SK-N-SH (cell line): ENCODE measurements around the gene ATPAF2. TPM values are rescaled to one million over a fixed set of nuclear protein-coding genes. Genes with fewer than 3 reads are reported as not detected.
A peak's percentile ranks its signal among the peaks of the same experiment; 100 is the strongest.

Experiments
- CTCF ChIA-PET: fragments of 300-600, 350-600 bp; formaldehyde crosslinking; extraction: SDS; loops from one replicate; lab custom pipeline; 2021; lab: Yijun Ruan, JAX
- POLR2A ChIA-PET: fragments of 350-600 bp; sonication (Branson Sonifier 250); formaldehyde crosslinking; extraction: SDS; loops from one replicate; lab custom pipeline; 2020; ENCODE audit warnings: antibody characterized with exemption, inconsistent platforms; lab: Yijun Ruan, JAX
- DNase-seq: peaks from one replicate; pipeline ENCODE4 v3.0.0; 2012
- H2AFZ ChIP-seq: fragments of 200-600 bp; sonication (generic); 2 replicates; pipeline ENCODE4 v1.8.1; 2016; ENCODE audit warnings: antibody characterized with exemption, mild to moderate bottlenecking, low read depth
- H3F3A ChIP-seq: fragments of 200-600 bp; sonication (generic); replicated peaks from 2 replicates; pipeline ENCODE3; 2016; ENCODE audit warnings: antibody characterized with exemption, mild to moderate bottlenecking; ENCODE audit not compliant: insufficient read depth
- H3K27ac ChIP-seq, 2 experiments: fragments of 200-500 bp in 1 of 2; fragments of 200-600 bp in 1 of 2; sonication (Bioruptor generic) in 1 of 2; sonication (generic), shearing (Covaris generic) in 1 of 2; 2 replicates each; pipeline versions ENCODE4 v1.5.1 to v1.6.1; 2014 to 2016; ENCODE audit warnings: low read depth in 2 of 2, inconsistent platforms in 1 of 2, low read length in 1 of 2, mild to moderate bottlenecking in 1 of 2, mixed read lengths in 1 of 2
- H3K27me3 ChIP-seq: fragments of 200-600 bp; sonication (generic), shearing (Covaris generic); 2 replicates; pipeline ENCODE4 v1.6.1; 2016; ENCODE audit warnings: mixed run types; ENCODE audit not compliant: insufficient read depth
- H3K36me3 ChIP-seq, 2 experiments: fragments of 200-500 bp in 1 of 2; fragments of 200-600 bp in 1 of 2; sonication (Bioruptor generic) in 1 of 2; sonication (generic) in 1 of 2; replicated peaks in 1 of 2; 2 replicates each; pipeline versions ENCODE3 to v1.5.1; 2014 to 2016; ENCODE audit warnings: low read length in 1 of 2, mild to moderate bottlenecking in 1 of 2; ENCODE audit not compliant: insufficient read depth in 2 of 2, control insufficient read depth in 1 of 2
- H3K4me1 ChIP-seq, 2 experiments: fragments of 200-500 bp in 1 of 2; fragments of 200-600 bp in 1 of 2; sonication (Bioruptor generic) in 1 of 2; sonication (generic), shearing (Covaris generic) in 1 of 2; 2 replicates each; pipeline versions ENCODE4 v1.5.1 to v1.6.1; 2014 to 2016; ENCODE audit warnings: low read depth in 1 of 2, low read length in 1 of 2, mixed run types in 1 of 2; ENCODE audit not compliant: insufficient read depth in 2 of 2, control insufficient read depth in 1 of 2
- H3K4me2 ChIP-seq: fragments of 200-600 bp; sonication (generic), shearing (Covaris generic); 2 replicates; pipeline ENCODE4 v1.6.1; 2017; ENCODE audit warnings: mixed run types
- H3K4me3 ChIP-seq, 2 experiments: fragments of 200-500 bp in 1 of 2; fragments of 200-600 bp in 1 of 2; sonication (Bioruptor generic) in 1 of 2; sonication (generic), shearing (Covaris generic) in 1 of 2; 2 replicates each; pipeline versions ENCODE4 v1.5.1 to v1.8.1; 2014 to 2016; ENCODE audit warnings: low read depth in 2 of 2, inconsistent platforms in 1 of 2, low read length in 1 of 2, mild to moderate bottlenecking in 1 of 2, mixed read lengths in 1 of 2, moderate library complexity in 1 of 2
- H3K79me2 ChIP-seq: fragments of 200-600 bp; sonication (generic); 2 replicates; pipeline ENCODE4 v1.8.1; 2017; ENCODE audit warnings: mild to moderate bottlenecking; ENCODE audit not compliant: insufficient read depth
- H3K9ac ChIP-seq: fragments of 200-600 bp; sonication (generic); 2 replicates; pipeline ENCODE4 v1.6.1; 2017; ENCODE audit warnings: mixed run types
- H3K9me2 ChIP-seq: fragments of 200-600 bp; sonication (generic); 2 replicates; pipeline ENCODE4 v1.6.1; 2017; ENCODE audit warnings: mixed run types
- H3K9me3 ChIP-seq: fragments of 200-600 bp; sonication (generic); 2 replicates; pipeline ENCODE4 v1.6.1; 2017; ENCODE audit warnings: mixed run types, mild to moderate bottlenecking, moderate library complexity
- H4K20me1 ChIP-seq: fragments of 200-600 bp; sonication (generic); 2 replicates; pipeline ENCODE4 v1.6.1; 2017; ENCODE audit warnings: mild to moderate bottlenecking, mixed run types; ENCODE audit not compliant: insufficient read depth
- CTCF ChIP-seq: fragments of 200-600 bp; sonication (generic); IDR thresholded peaks from 2 replicates; pipeline ENCODE4 v1.6.1; 2017; ENCODE audit warnings: antibody characterized with exemption, mild to moderate bottlenecking, moderate library complexity
- ELF1 ChIP-seq: IDR thresholded peaks from 2 replicates; pipeline ENCODE4 v1.4.0; 2012
- EP300 ChIP-seq, 2 experiments: IDR thresholded peaks; 2 replicates each; pipeline versions ENCODE4 v1.4.0 to v1.6.1; 2012; ENCODE audit warnings: borderline replicate concordance in 1 of 2, low read depth in 1 of 2, low read length in 1 of 2
- EZH2phosphoT487 ChIP-seq: fragments of 200-600 bp; sonication (generic); IDR thresholded peaks from 2 replicates; pipeline ENCODE4 v1.6.1; 2017; ENCODE audit warnings: low read depth, mixed run types, mild to moderate bottlenecking, antibody characterized with exemption, moderate library complexity, borderline replicate concordance
- FOSL2 ChIP-seq: IDR thresholded peaks from 2 replicates; pipeline ENCODE4 v1.4.0; 2012; ENCODE audit warnings: low read depth, mild to moderate bottlenecking, moderate library complexity, borderline replicate concordance
- FOXJ3 ChIP-seq: sonication (generic); formaldehyde crosslinking; IDR thresholded peaks from 2 replicates; pipeline ENCODE4 v1.5.1; 2020; ENCODE audit warnings: mild to moderate bottlenecking, missing genetic modification reagents
- FOXM1 ChIP-seq: IDR thresholded peaks from 2 replicates; pipeline ENCODE4 v1.4.0; 2012; ENCODE audit warnings: low read depth, mild to moderate bottlenecking
- GABPA ChIP-seq: IDR thresholded peaks from 2 replicates; pipeline ENCODE4 v1.4.0; 2012; ENCODE audit warnings: low read depth, mild to moderate bottlenecking
- GATA2 ChIP-seq: sonication (generic); formaldehyde crosslinking; IDR thresholded peaks from 2 replicates; pipeline ENCODE4 v1.5.0; 2020; ENCODE audit warnings: mild to moderate bottlenecking, missing genetic modification reagents
- JUND ChIP-seq: IDR thresholded peaks from 2 replicates; pipeline ENCODE4 v1.4.0; 2012
- MEF2A ChIP-seq: IDR thresholded peaks from 2 replicates; pipeline ENCODE4 v1.4.0; 2012; ENCODE audit warnings: low read depth, borderline replicate concordance
- MXI1 ChIP-seq: IDR thresholded peaks from 2 replicates; pipeline ENCODE4 v1.6.1; 2012; ENCODE audit warnings: mild to moderate bottlenecking, low read depth, low read length, improper control_type of control experiment
- NFIC ChIP-seq: IDR thresholded peaks from 2 replicates; pipeline ENCODE4 v1.4.0; 2012; ENCODE audit warnings: borderline replicate concordance
- NRF1 ChIP-seq: IDR thresholded peaks from 2 replicates; pipeline ENCODE4 v1.6.1; 2012; ENCODE audit warnings: low read depth, mild to moderate bottlenecking, low read length
- POLR2AphosphoS5 ChIP-seq: IDR thresholded peaks from 2 replicates; pipeline ENCODE4 v1.6.1; 2012; ENCODE audit warnings: low read depth, low read length
- RAD21 ChIP-seq: IDR thresholded peaks from 2 replicates; pipeline ENCODE4 v1.6.1; 2012; ENCODE audit warnings: mild to moderate bottlenecking, low read length
- RCOR1 ChIP-seq: fragments of 150-350 bp; IDR thresholded peaks from 2 replicates; pipeline ENCODE4 v1.6.1; 2017; ENCODE audit warnings: antibody characterized with exemption, low read length
- RFX5 ChIP-seq: IDR thresholded peaks from 2 replicates; pipeline ENCODE4 v1.6.1; 2012; ENCODE audit warnings: mild to moderate bottlenecking, improper control_type of control experiment, low read length
- TEAD4 ChIP-seq: IDR thresholded peaks from 2 replicates; pipeline ENCODE4 v1.4.0; 2012; ENCODE audit warnings: mild to moderate bottlenecking, borderline replicate concordance; ENCODE audit not compliant: insufficient read depth
- USF1 ChIP-seq: IDR thresholded peaks from 2 replicates; pipeline ENCODE4 v1.4.0; 2012; ENCODE audit warnings: low read depth, borderline replicate concordance
- USF2 ChIP-seq: fragments of 150-350 bp; IDR thresholded peaks from 2 replicates; pipeline ENCODE4 v1.6.1; 2017; ENCODE audit warnings: antibody characterized with exemption, low read length, low read depth, borderline replicate concordance
- YY1 ChIP-seq: IDR thresholded peaks from 2 replicates; pipeline ENCODE4 v1.4.0; 2012; ENCODE audit warnings: low read depth, mild to moderate bottlenecking
- WGBS: methylation state at CpG from one replicate; pipeline ENCODE4 v1.1.6; 2017; ENCODE audit warnings: low lambda C conversion rate; 5-methylcytosine and 5-hydroxymethylcytosine counted together
- polyA plus RNA-seq, 3 experiments: library from polyadenylated mRNA; depleted of rRNA; stranded (reverse); fragments of >200 nt; gene quantifications; 2 replicates each; pipeline ENCODE4 v1.2.3, GENCODE V29; 2012
- TF ChIP-seq, protein P1 (sequence below): IDR thresholded peaks from 2 replicates; pipeline ENCODE4 v1.6.1; 2012; ENCODE audit warnings: mild to moderate bottlenecking, low read depth, low read length, moderate library complexity
- TF ChIP-seq, protein P2 (sequence below): fragments of 150-350 bp; IDR thresholded peaks from 2 replicates; pipeline ENCODE4 v1.6.1; 2016; ENCODE audit warnings: mild to moderate bottlenecking, low read depth, low read length

Gene ATPAF2
- polyA plus RNA-seq, 1 of the 3 experiments (the other 2 are of a cell fraction), result 20.8 TPM

DNA sequence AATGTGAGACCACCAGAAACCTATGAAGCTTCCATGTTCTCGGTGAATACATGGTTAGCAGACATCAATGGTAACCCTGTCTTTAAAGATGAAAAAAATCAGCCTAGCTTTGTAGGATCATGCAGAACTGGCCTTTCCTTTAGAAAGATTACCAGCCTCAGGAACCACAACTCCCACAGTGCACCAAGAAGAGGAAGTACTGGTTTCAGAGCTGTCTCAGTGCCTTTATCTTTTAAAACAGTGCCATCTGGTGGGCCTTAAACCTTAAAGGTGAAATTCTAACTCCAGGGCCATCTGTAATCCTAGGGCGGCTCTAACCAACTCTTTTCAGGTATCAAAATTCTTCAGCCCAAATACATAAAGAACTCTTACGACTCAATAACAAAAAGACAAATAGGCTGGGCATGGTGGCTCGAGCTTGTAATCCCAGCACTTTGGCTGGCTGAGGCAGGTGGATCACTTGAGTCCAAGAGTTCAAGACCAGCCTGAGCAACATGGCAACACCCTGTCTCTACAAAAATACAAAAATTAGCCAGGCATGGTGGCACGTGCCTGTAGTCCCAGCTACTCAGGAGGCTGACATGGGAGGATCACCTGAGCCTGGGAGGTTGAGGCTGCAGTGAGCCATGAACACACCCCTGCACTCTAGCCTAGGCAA is 5.4 kb downstream of the ATPAF2 start:
- Histone ChIP-seq H3F3A (peaks cover 7% of the 10 kb centered on the region), H3K9me2 (no peaks in the 10 kb centered on the region), H3K27ac (no peak overlapping the region; a peak in 1 of 4 replicates), H3K4me3 (no peak overlapping the region; a peak in 1 of 4 replicates), H3K4me1 (peaks cover 0 to 14% of the 10 kb centered on the region in 2 experiments; a peak in 2 of 4 replicates), H3K4me2 (no peak overlapping the region), H3K79me2 (peaks cover 46% of the 10 kb centered on the region), H4K20me1 (no peaks in the 10 kb centered on the region), H3K9me3 (no peaks in the 10 kb centered on the region), H3K36me3 (no peaks in the 10 kb centered on the region), H3K9ac (no peak overlapping the region), H2AFZ (no peak overlapping the region), H3K27me3 (no peaks in the 10 kb centered on the region)
- CTCF ChIA-PET, result interaction anchor here (0.6 to 3.6 kb wide), 42 partner anchors 9 to 1612 kb away, joined by 3 to 34 read pairs (median 4); partner anchors contain the start of genes DRC3 and TOM1L2
- POLR2A ChIA-PET, result interaction anchor here (1.3 kb wide), 1 partner anchor 39 kb away, joined by 3 read pairs; no protein-coding TSS in a partner anchor
- 27% methylated on average over 5 of the region's 5 CpGs for WGBS
- peak; percentile 80 for DNase-seq
- TF ChIP-seq MXI1 (no peak), GATA2 (no peak), TEAD4 (no peak), ELF1 (peak; percentile 94), JUND (no peak), RFX5 (no peak), NRF1 (no peak), NFIC (no peak), FOXM1 (no peak), GABPA (peak; percentile 76), CTCF (peak; percentile 77), USF2 (no peak), EP300 (IDR thresholded peaks at IDR 0.05; ENCODE audit: borderline replicate concordance in 1 of 2, low read depth in 1 of 2, low read length in 1 of 2) (no peak), EZH2phosphoT487 (no peak), FOXJ3 (CRISPR knock-in tag) (no peak), POLR2AphosphoS5 (no peak), RAD21 (peak; percentile 99), MEF2A (no peak), YY1 (no peak), USF1 (no peak), FOSL2 (no peak), RCOR1 (peak; percentile 38; the same call in 1 of the 2 replicates)
- TF ChIP-seq, protein P1, sequence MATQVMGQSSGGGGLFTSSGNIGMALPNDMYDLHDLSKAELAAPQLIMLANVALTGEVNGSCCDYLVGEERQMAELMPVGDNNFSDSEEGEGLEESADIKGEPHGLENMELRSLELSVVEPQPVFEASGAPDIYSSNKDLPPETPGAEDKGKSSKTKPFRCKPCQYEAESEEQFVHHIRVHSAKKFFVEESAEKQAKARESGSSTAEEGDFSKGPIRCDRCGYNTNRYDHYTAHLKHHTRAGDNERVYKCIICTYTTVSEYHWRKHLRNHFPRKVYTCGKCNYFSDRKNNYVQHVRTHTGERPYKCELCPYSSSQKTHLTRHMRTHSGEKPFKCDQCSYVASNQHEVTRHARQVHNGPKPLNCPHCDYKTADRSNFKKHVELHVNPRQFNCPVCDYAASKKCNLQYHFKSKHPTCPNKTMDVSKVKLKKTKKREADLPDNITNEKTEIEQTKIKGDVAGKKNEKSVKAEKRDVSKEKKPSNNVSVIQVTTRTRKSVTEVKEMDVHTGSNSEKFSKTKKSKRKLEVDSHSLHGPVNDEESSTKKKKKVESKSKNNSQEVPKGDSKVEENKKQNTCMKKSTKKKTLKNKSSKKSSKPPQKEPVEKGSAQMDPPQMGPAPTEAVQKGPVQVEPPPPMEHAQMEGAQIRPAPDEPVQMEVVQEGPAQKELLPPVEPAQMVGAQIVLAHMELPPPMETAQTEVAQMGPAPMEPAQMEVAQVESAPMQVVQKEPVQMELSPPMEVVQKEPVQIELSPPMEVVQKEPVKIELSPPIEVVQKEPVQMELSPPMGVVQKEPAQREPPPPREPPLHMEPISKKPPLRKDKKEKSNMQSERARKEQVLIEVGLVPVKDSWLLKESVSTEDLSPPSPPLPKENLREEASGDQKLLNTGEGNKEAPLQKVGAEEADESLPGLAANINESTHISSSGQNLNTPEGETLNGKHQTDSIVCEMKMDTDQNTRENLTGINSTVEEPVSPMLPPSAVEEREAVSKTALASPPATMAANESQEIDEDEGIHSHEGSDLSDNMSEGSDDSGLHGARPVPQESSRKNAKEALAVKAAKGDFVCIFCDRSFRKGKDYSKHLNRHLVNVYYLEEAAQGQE, result no peak
- TF ChIP-seq, protein P2, sequence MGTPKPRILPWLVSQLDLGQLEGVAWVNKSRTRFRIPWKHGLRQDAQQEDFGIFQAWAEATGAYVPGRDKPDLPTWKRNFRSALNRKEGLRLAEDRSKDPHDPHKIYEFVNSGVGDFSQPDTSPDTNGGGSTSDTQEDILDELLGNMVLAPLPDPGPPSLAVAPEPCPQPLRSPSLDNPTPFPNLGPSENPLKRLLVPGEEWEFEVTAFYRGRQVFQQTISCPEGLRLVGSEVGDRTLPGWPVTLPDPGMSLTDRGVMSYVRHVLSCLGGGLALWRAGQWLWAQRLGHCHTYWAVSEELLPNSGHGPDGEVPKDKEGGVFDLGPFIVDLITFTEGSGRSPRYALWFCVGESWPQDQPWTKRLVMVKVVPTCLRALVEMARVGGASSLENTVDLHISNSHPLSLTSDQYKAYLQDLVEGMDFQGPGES, result no peak
